Measurements from ENCODE around the gene INPPL1.
A peak's percentile ranks its signal among the peaks of the same experiment; 100 is the strongest.

Gene INPPL1

GRCh38 chr11:72220696-72221363 lies 3.7 kb upstream of the INPPL1 start:
- Histone ChIP-seq H3K4me2 (ENCODE audit: low read length) (no peak overlapping the region), H3K4me3 (ENCODE audit: low read length) (no peak overlapping the region), H3K36me3 (ENCODE audit: insufficient read depth, low read length) (no peaks in the 10 kb centered on the region), H3K9ac (ENCODE audit: low read depth, low read length) (no peak overlapping the region), H3K4me1 (ENCODE audit: control insufficient read depth, insufficient read depth, low read length) (peaks cover 13% of the 10 kb centered on the region), H3K27me3 (ENCODE audit: control insufficient read depth, insufficient read depth, low read length) (peaks cover 27% of the 10 kb centered on the region), H3K9me3 (replicated peaks; ENCODE audit: low read length) (no peaks in the 10 kb centered on the region)

DNA sequence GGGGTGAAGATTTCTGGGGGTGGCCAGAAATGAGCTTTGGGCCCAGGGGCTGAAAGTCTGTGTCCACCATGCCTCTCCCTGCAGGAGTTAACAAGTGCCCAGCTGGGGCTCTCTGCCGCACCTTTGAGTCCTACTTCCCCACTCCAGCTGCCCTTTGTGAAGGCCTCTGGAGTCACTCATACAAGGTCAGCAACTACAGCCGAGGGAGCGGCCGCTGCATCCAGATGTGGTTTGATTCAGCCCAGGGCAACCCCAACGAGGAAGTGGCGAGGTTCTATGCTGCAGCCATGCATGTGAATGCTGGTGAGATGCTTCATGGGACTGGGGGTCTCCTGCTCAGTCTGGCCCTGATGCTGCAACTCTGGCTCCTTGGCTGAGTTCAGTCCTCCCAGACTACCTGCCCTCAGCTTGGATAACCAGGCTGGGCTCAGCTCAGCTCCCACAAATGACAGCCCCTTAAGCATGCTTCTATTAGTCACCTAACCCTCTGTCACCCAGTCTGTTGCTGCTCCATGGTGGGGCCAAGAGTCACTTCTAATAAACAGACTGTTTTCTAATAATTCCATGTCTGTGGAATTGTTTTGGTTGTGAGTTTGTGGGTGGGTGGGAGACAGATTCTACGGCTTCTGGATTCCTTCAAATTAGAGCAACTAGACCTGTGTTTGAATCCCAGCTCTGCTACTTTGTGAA lies 3.0 kb upstream of the INPPL1 start:
- Histone ChIP-seq H3K27me3 (ENCODE audit: control insufficient read depth, insufficient read depth, low read length) (peaks cover 22% of the 10 kb centered on the region), H3K4me2 (ENCODE audit: low read length) (no peak overlapping the region), H3K4me1 (ENCODE audit: control insufficient read depth, insufficient read depth, low read length) (peaks cover 16% of the 10 kb centered on the region), H3K9me3 (replicated peaks; ENCODE audit: low read length) (no peaks in the 10 kb centered on the region), H3K4me3 (ENCODE audit: low read length) (no peak overlapping the region), H3K9ac (ENCODE audit: low read depth, low read length) (no peak overlapping the region), H3K36me3 (ENCODE audit: insufficient read depth, low read length) (no peaks in the 10 kb centered on the region)

GRCh38 chr11:72222106-72222891 lies 2.3 kb upstream of the INPPL1 start:
- peaks cover 5% of the 10 kb centered on the region for H3K36me3 ChIP-seq (ENCODE audit: insufficient read depth, low read length)
- peak overlapping the region; percentile 84 for H3K4me3 ChIP-seq (ENCODE audit: low read length)
- H3K27me3 ChIP-seq (ENCODE audit: control insufficient read depth, insufficient read depth, low read length): peaks cover 17% of the 10 kb centered on the region
- peak overlapping the region; percentile 95 for H3K4me2 ChIP-seq (ENCODE audit: low read length)
- peaks cover 24% of the 10 kb centered on the region for H3K4me1 ChIP-seq (ENCODE audit: control insufficient read depth, insufficient read depth, low read length)
- peak overlapping the region; percentile 94 for H3K9ac ChIP-seq (ENCODE audit: low read depth, low read length)
- no peaks in the 10 kb centered on the region for H3K9me3 ChIP-seq (replicated peaks; ENCODE audit: low read length)

DNA sequence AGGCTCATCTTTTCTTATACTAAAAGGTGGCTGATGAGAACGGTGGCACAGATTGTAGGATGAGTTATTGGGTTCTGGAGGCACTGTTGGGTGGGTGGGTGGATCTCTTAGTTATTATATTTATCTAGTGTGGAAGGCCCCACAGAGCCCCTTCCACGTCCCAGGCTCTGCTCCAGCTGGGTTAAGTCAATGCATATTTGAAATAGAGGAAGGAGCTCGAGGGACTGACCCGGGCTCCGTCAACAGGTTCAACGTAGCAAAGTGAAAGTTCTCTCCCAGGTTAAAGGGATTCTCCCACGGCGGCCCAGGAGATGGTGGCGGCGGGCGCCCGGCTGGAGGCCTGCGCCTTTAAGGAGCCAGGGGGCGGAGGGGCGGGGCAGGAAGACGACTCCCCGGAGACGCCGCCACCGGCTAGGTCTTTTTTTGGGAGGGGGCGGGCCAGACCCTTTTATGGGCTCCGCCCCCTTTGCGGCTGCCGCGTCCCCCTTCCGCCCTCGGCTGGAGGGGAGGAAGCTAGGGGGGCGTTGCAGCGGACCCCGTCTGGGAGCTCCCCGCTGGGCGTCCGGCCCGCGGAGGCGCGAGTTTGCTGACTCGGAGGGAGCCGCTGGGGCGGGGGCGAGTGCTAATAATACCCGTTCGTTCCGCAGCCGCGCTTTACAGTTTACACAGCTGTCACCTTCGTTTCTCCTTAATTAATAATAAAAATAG lies 1.5 kb upstream of the INPPL1 start:
- peak overlapping the region; percentile 94 for H3K9ac ChIP-seq (ENCODE audit: low read depth, low read length)
- H3K4me1 ChIP-seq (ENCODE audit: control insufficient read depth, insufficient read depth, low read length): peaks cover 31% of the 10 kb centered on the region
- H3K27me3 ChIP-seq (ENCODE audit: control insufficient read depth, insufficient read depth, low read length): peaks cover 11% of the 10 kb centered on the region
- peak overlapping the region; percentile 84 for H3K4me3 ChIP-seq (ENCODE audit: low read length)
- H3K4me2 ChIP-seq (ENCODE audit: low read length): peak overlapping the region; percentile 95
- H3K36me3 ChIP-seq (ENCODE audit: insufficient read depth, low read length): peaks cover 13% of the 10 kb centered on the region
- H3K9me3 ChIP-seq (replicated peaks; ENCODE audit: low read length): no peaks in the 10 kb centered on the region

DNA sequence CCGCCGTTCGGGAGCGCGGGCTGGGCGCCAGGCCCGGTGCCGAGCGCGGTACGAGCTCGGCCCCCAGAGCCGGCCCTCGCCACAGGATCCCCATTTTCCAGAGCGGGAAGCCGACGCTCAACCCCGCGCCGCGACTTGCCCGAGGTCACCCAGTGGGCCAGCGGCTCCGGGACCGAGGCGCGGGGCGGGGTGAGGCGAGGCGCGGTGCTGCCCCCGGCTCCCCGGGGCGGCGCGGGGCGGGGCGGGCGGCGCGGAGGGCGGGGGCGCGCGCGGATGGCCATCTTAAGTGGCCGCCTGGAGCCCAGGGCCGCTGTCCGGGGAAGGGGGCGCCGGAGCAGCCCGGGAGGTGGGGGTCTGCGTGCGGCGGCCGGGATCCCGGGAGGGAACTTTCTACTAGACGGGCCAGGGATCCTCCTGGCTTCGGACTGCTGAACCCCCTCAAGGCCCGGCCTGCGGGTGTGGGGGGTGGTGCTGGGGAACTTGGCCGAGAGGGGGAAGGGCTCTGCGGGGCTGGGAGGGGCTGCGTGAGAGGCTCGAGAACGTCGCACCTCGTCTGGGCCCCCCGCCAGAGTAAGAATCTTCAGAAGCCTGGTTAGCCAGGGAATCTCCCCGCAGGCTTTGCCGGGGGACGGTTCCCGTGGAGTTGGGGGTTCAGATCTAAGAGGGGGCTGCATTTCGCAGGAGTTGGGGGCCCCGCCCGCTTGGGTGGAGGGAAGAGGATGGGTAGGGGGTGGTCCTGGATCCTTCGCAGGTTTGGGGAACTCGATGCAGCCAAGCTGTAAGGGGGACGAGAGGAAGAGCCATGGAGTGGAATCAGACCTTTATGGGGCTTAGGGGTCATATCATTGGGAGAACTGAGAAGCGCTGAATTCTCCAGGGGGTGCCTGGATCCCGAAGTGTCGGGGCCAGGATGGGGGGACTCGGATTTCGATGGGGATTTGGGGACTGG lies 678 bp upstream of the INPPL1 start:
- Histone ChIP-seq H3K4me1 (ENCODE audit: control insufficient read depth, insufficient read depth, low read length) (peaks cover 33% of the 10 kb centered on the region), H3K36me3 (ENCODE audit: insufficient read depth, low read length) (peaks cover 21% of the 10 kb centered on the region), H3K4me2 (ENCODE audit: low read length) (peak overlapping the region; percentile 95), H3K4me3 (ENCODE audit: low read length) (peak overlapping the region; percentile 84), H3K9me3 (replicated peaks; ENCODE audit: low read length) (no peaks in the 10 kb centered on the region), H3K9ac (ENCODE audit: low read depth, low read length) (peak overlapping the region; percentile 94), H3K27me3 (ENCODE audit: control insufficient read depth, insufficient read depth, low read length) (peaks cover 3% of the 10 kb centered on the region)

DNA sequence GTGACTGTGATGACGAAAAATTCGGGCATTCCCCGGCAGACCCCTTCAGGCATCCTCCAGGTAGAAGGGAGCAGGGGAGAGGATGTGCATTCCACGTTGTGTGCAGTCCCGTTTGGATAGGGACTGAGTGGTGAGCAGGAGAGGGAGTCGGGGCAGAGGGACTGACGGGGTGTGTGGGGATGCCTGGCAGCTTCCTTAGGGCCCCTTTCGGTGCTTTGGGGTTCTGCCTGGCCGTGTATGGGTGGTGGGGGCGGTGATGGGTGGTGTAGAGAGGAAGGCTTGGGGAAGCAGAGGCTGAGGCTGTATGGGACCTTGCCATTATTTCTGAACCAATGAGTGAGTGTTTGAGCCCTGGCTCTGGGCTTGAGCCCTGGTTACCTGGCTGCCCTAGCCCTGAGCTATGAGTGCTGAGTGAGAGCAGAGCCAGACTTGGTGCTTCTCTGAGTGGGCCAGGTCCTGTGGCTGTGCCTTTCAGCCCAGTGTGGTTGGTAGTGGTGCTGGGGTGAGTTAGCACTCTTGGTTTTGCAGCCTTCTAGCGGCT lies 914 bp downstream of the INPPL1 start:
- Histone ChIP-seq H3K9me3 (replicated peaks; ENCODE audit: low read length) (no peaks in the 10 kb centered on the region), H3K4me3 (ENCODE audit: low read length) (peak overlapping the region; percentile 84), H3K9ac (ENCODE audit: low read depth, low read length) (peak overlapping the region; percentile 94), H3K36me3 (ENCODE audit: insufficient read depth, low read length) (peaks cover 37% of the 10 kb centered on the region), H3K4me2 (ENCODE audit: low read length) (peak overlapping the region; percentile 95), H3K27me3 (ENCODE audit: control insufficient read depth, insufficient read depth, low read length) (no peaks in the 10 kb centered on the region), H3K4me1 (ENCODE audit: control insufficient read depth, insufficient read depth, low read length) (peaks cover 33% of the 10 kb centered on the region)

- no peak overlapping the region for H3K9ac ChIP-seq (ENCODE audit: low read depth, low read length)
- H3K4me3 ChIP-seq (ENCODE audit: low read length): no peak overlapping the region
- H3K9me3 ChIP-seq (replicated peaks; ENCODE audit: low read length): no peaks in the 10 kb centered on the region
- H3K27me3 ChIP-seq (ENCODE audit: control insufficient read depth, insufficient read depth, low read length): no peaks in the 10 kb centered on the region
- peaks cover 49% of the 10 kb centered on the region for H3K36me3 ChIP-seq (ENCODE audit: insufficient read depth, low read length)
- peaks cover 33% of the 10 kb centered on the region for H3K4me1 ChIP-seq (ENCODE audit: control insufficient read depth, insufficient read depth, low read length)
- H3K4me2 ChIP-seq (ENCODE audit: low read length): no peak overlapping the region
These were observed 2.1 kb downstream of the INPPL1 start for GRCh38 chr11:72226701-72227100.

DNA sequence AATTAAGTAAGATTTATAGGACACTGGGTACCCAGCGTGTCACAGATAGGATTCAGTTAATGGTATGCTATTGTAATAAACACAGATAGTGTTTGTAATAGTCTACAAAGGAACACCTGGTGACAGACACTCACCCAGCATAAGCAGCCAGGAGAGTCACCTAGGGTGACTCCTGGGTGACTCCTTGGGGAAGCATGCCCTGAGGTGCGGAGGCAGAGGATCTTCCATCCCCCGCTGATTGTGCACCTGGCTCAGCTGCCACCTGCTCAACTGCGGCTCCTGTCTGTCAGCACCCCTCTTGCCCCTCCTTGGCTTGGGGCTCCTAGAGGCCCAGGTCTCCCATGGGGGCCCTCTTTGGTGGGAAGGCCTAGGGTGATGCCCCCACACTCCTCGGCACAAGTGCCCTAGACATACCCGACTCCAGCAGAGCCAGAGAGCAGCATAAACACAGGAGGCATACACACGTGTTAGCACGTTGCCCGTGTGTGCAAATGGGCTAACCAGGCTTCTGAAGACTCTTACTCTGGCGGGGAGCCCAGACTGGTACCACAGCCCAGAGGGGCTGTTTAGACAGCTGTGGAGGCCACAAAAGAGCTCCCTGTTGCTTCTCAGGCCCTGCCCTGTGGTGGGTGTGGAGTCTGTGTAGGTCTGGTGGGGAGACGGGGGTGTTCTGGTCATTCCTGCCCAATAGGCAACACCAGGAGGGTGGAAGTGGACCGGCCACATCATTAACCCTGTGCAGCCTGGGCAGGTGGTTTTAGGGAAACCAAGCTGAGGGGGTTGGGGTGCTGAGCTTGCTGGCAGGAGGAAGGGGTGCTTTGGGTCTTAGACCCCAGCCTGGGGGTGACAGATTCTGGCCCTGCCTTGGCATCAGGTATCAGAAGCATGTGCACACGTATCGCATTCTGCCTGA lies 3.0 kb downstream of the INPPL1 start:
- H3K36me3 ChIP-seq (ENCODE audit: insufficient read depth, low read length): peaks cover 58% of the 10 kb centered on the region
- H3K9ac ChIP-seq (ENCODE audit: low read depth, low read length): no peak overlapping the region
- peaks cover 30% of the 10 kb centered on the region for H3K4me1 ChIP-seq (ENCODE audit: control insufficient read depth, insufficient read depth, low read length)
- H3K4me2 ChIP-seq (ENCODE audit: low read length): peak overlapping the region; percentile 19
- no peaks in the 10 kb centered on the region for H3K9me3 ChIP-seq (replicated peaks; ENCODE audit: low read length)
- no peaks in the 10 kb centered on the region for H3K27me3 ChIP-seq (ENCODE audit: control insufficient read depth, insufficient read depth, low read length)
- H3K4me3 ChIP-seq (ENCODE audit: low read length): no peak overlapping the region

DNA sequence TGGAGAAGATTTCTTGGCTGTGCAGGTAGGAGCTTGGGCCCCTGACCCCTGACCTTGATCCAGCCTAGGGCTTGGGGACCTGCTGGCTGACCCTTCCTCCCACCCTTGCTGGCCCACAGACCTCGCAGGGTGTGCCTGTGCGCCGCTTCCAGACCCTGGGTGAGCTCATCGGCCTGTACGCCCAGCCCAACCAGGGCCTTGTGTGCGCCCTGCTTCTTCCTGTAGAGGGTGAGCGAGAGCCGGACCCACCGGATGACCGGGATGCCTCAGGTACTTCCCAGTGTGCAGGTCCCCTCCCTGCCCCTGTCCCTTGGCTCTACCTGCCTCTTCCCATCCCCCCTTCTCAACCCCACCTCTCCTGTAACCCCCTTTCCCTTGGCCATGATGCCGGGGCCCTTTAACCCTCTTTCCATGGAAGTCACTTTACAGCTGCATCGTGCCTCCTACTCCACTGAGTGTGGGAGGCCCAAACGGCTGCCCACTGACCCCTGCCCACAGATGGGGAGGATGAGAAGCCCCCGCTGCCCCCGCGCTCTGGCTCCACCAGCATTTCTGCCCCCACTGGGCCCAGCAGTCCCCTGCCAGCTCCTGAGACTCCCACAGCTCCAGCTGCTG lies 3.8 kb downstream of the INPPL1 start:
- Histone ChIP-seq H3K4me3 (ENCODE audit: low read length) (no peak overlapping the region), H3K36me3 (ENCODE audit: insufficient read depth, low read length) (peaks cover 65% of the 10 kb centered on the region), H3K27me3 (ENCODE audit: control insufficient read depth, insufficient read depth, low read length) (no peaks in the 10 kb centered on the region), H3K9ac (ENCODE audit: low read depth, low read length) (no peak overlapping the region), H3K4me2 (ENCODE audit: low read length) (peak overlapping the region; percentile 19), H3K4me1 (ENCODE audit: control insufficient read depth, insufficient read depth, low read length) (peaks cover 25% of the 10 kb centered on the region), H3K9me3 (replicated peaks; ENCODE audit: low read length) (no peaks in the 10 kb centered on the region)

All from skeletal muscle satellite cell (primary cell).